Activated gamma-delta T cell (primary cell): ENCODE measurements around the gene GADD45B.
"Not testable (repeated sequence)": the region's sequence is repeated elsewhere in the genome, so short reads cannot be mapped to it uniquely, and the experiment has no call there.

Experiments
- DNase-seq: peaks from one replicate; lab custom pipeline; 2025; lab: John Stamatoyannopoulos, UW

The GADD45B gene

GRCh38 chr19:2443785-2444182 is 32.1 kb upstream of the GADD45B start:
- DNase-seq: no peak

- DNase-seq: no peak
Measured at GRCh38 chr19:2444251-2445002, 31.5 kb upstream of the GADD45B start.

GRCh38 chr19:2446381-2446780 is 29.5 kb upstream of the GADD45B start:
- DNase-seq: no peak

- DNase-seq: no peak
Measured at GRCh38 chr19:2449019-2449418, 26.9 kb upstream of the GADD45B start.

- no peak for DNase-seq
Measured at GRCh38 chr19:2451138-2451537, 24.8 kb upstream of the GADD45B start.

GRCh38 chr19:2451741-2452140 is 24.2 kb upstream of the GADD45B start:
- no peak for DNase-seq

- DNase-seq: no peak
Measured at GRCh38 chr19:2453431-2454025, 22.4 kb upstream of the GADD45B start.

- DNase-seq: no peak
Measured at GRCh38 chr19:2454199-2454961, 21.5 kb upstream of the GADD45B start.

- no peak for DNase-seq
Measured at GRCh38 chr19:2454962-2455850, 20.7 kb upstream of the GADD45B start.

GRCh38 chr19:2455851-2456570 is 19.9 kb upstream of the GADD45B start:
- peak; percentile 58 for DNase-seq

GRCh38 chr19:2457394-2458037 is 18.4 kb upstream of the GADD45B start:
- DNase-seq: no peak

- no peak for DNase-seq
Measured at GRCh38 chr19:2458054-2458453, 17.9 kb upstream of the GADD45B start.

- DNase-seq: not testable (repeated sequence)
Measured at GRCh38 chr19:2458776-2459175, 17.2 kb upstream of the GADD45B start.

- DNase-seq: no peak
Measured at GRCh38 chr19:2460245-2460644, 15.7 kb upstream of the GADD45B start.

GRCh38 chr19:2461751-2462634 is 13.9 kb upstream of the GADD45B start:
- no peak for DNase-seq

GRCh38 chr19:2462635-2463421 is 13.1 kb upstream of the GADD45B start:
- DNase-seq: no peak

- not testable (repeated sequence) for DNase-seq
Measured at GRCh38 chr19:2463694-2464093, 12.2 kb upstream of the GADD45B start.

- DNase-seq: no peak
Measured at GRCh38 chr19:2464389-2464788, 11.5 kb upstream of the GADD45B start.

- no peak for DNase-seq
Measured at GRCh38 chr19:2468596-2468995, 7.3 kb upstream of the GADD45B start.
